Measurements from ENCODE around the gene CYB561D2.

The CYB561D2 gene

GRCh38 chr3:50385754-50386153 is 35.1 kb downstream of the CYB561D2 start:
- no peak overlapping the region for H3K4me3 ChIP-seq (ENCODE audit: low read depth, low read length)

DNA sequence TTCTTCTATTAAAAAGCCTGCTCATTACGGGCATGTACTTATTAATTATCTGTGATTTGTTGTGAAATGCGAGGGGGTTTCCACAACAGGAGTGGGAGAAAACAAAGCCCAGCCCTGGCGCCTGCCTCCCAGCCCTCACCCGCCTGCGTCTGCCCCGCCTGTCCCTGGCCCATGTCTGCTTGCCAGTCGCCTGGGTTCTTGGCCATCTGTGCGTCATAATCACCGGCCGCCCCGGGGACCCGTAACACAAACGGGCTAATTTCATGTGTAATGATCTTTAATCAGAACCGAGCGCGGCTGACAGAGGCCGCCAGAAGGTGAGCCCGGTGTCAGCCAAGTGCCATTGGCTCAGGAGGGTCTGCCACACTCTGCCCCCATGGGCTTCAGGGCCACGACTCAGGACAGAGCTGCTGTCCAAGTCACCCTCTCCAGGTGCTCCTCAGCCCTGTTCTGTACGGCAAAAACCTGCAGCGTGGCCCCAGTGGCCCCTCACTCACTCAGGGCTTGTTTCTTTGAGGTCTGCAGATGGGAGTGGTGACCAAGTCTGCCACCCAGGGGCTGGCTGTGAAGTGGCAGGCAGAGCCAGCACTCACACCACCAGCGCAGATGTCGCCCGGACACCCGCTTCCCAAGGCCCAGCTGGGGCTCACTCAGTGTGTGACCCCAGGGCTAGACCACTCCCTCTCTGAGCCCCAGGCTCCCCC is 37.5 kb downstream of the CYB561D2 start:
- H3K4me3 ChIP-seq (ENCODE audit: low read depth, low read length) = no peak overlapping the region

GRCh38 chr3:50388720-50389413 is 38.2 kb downstream of the CYB561D2 start:
- H3K4me3 ChIP-seq (ENCODE audit: low read depth, low read length) = no peak overlapping the region

- H3K4me3 ChIP-seq (ENCODE audit: low read depth, low read length) = no peak overlapping the region
These were observed 38.7 kb downstream of the CYB561D2 start for GRCh38 chr3:50389414-50389767.

GRCh38 chr3:50390508-50391224 is 40.0 kb downstream of the CYB561D2 start:
- no peak overlapping the region for H3K4me3 ChIP-seq (ENCODE audit: low read depth, low read length)

DNA sequence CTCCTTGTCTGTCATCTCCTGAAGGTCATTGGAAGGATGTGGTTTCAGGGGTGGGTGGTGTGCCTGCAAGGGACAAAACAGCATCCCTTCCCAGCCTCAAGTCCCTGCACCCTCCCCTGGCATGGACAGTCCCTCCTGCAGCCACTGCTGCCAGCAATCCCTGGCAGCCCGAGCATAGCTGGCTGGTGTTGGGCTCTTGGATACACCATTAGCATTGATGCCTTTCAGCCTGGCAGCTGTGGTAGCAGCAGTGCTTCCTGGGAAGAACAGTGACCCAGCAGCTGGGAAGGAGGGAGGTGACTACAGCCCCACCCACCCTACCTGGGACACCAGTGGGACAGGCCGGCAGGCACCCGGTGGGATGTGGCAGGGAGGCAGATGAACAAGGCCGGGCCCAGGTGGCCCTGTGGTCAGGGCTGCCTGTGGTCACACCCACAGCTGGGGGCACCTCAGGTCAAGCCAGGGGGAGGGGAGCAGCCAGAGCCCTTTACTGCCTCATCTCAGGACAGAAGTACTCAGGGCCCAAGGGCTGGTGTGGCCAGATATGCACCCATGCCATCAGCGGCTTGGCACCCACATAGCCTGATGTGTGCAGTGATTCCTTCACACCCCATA is 41.5 kb downstream of the CYB561D2 start:
- H3K4me3 ChIP-seq (ENCODE audit: low read depth, low read length) = no peak overlapping the region

GRCh38 chr3:50393061-50393460 is 42.4 kb downstream of the CYB561D2 start:
- H3K4me3 ChIP-seq (ENCODE audit: low read depth, low read length) = no peak overlapping the region

DNA sequence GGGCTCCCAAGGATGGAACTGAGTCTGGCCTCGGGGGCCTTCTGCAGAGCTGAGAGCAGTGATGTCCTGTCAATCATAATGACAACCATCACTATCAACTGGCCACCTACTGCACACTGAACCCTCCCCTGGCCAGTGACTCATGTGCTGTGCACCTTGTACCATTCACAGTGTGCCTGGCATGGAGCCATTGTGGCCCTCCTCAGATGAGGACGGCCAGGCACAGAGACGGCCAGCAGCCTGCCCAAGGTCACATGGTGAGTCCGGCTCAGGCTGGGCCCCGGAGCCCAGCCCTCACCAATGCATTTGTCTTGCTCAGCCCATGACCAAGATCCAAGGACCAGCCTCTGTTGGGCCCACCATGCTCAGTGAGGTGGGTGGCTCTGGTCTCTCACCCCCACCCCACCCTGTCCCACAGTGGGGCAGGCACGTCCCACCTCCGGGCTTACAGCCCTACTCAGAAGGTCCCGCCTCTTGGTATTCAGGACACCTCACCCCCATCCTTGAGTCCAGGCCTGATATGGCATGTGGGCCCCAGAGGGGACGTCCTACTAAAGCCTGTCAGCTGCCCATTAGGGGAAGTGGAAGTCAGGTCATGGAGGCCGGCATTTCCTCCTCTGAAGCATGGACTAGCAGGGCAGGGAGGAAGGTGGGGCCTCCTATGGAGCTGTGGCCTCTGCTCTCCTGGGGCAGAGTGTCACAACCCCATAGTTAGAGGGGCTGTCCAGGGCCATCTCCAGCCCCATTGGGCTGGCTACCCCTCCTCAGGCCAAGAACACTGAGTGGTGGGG is 44.6 kb downstream of the CYB561D2 start:
- no peak overlapping the region for H3K4me3 ChIP-seq (ENCODE audit: low read depth, low read length)

DNA sequence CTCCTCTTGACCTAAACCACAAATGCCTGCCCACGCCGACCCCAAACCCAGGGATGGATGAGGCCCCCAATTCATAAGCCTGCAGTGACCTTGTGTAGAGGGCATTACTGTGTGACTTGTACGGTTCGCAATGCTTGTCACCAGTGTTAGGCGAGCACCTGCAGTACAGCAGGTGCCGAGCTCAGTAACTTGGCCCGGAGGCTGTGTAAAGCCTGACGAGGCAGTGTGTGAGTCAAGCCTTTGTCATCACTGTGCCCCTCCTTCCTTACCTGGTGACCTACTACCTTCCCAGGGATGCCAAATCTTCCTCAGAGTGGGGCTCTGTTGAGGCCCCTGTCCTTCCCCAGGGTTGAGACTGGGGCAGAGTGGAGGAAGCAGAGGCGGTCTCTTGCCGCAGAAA is 45.8 kb downstream of the CYB561D2 start:
- H3K4me3 ChIP-seq (ENCODE audit: low read depth, low read length) = no peak overlapping the region

GRCh38 chr3:50401978-50402595 is 51.4 kb downstream of the CYB561D2 start:
- H3K4me3 ChIP-seq (ENCODE audit: low read depth, low read length) = no peak overlapping the region

Measured in iPS-11a (cell line).